Ureter (tissue), 1 donor: ENCODE results near the gene CDH2. TPM values are rescaled to one million over a fixed set of nuclear protein-coding genes. Genes with fewer than 3 reads are reported as not detected.

ENCODE experiments used
- DNase-seq: peaks from one replicate; pipeline ENCODE4 v3.0.0-alpha.2; 2020; ENCODE audit warnings: low spot score
- total RNA-seq: library from RNA; stranded (reverse); gene quantifications from one replicate; pipeline ENCODE4 v1.2.4, GENCODE V29; 2023
- donor health status: DM: yes; HTN: yes; CAD: no.

The CDH2 gene
- total RNA-seq = 0.16 TPM

GRCh38 chr18:28176948-28177827, at the start of gene CDH2:
Gene CDH2, minus strand, starts transcription at chr18:28177130. Its CDS starts 108 bp downstream, at chr18:28177022.
- DNase-seq = no peak

GRCh38 chr18:28212060-28212459, 35.1 kb upstream of the CDH2 start:
- no peak for DNase-seq

GRCh38 chr18:28208712-28209265, 31.9 kb upstream of the CDH2 start:
- no peak for DNase-seq

GRCh38 chr18:28208268-28208667, 31.3 kb upstream of the CDH2 start:
- DNase-seq = no peak

- no peak for DNase-seq
Measured at GRCh38 chr18:28204154-28204553, 27.2 kb upstream of the CDH2 start.

GRCh38 chr18:28201056-28201455, 24.1 kb upstream of the CDH2 start:
- DNase-seq = no peak

GRCh38 chr18:28198620-28199019, 21.7 kb upstream of the CDH2 start:
- DNase-seq = no peak

GRCh38 chr18:28193177-28193778, 16.3 kb upstream of the CDH2 start:
- no peak for DNase-seq

- no peak for DNase-seq
Measured at GRCh38 chr18:28189400-28190239, 12.7 kb upstream of the CDH2 start.

- no peak for DNase-seq
Measured at GRCh38 chr18:28185121-28185520, 8.2 kb upstream of the CDH2 start.

- DNase-seq = no peak
Measured at GRCh38 chr18:28183418-28184078, 6.6 kb upstream of the CDH2 start.

- no peak for DNase-seq
Measured at GRCh38 chr18:28181616-28182015, 4.7 kb upstream of the CDH2 start.

GRCh38 chr18:28178720-28179119, 1.8 kb upstream of the CDH2 start:
- DNase-seq = no peak

- no peak for DNase-seq
Measured at GRCh38 chr18:28177828-28178635, 1.1 kb upstream of the CDH2 start.

GRCh38 chr18:28176698-28176947, 307 bp downstream of the CDH2 start:
- DNase-seq = no peak

- no peak for DNase-seq
Measured at GRCh38 chr18:28175930-28176697, 816 bp downstream of the CDH2 start.

- no peak for DNase-seq
Measured at GRCh38 chr18:28175150-28175929, 1.6 kb downstream of the CDH2 start.

GRCh38 chr18:28174181-28174905, 2.6 kb downstream of the CDH2 start:
- DNase-seq = no peak

- no peak for DNase-seq
Measured at GRCh38 chr18:28171837-28172236, 5.1 kb downstream of the CDH2 start.
